GM12891 (cell line): ENCODE data around the gene DNAH17.

Experiments
- POLR2A ChIP-seq: IDR thresholded peaks from 2 replicates; pipeline ENCODE4 v1.6.1; 2011; ENCODE audit warnings: low read depth, low read length, control low read depth
- POLR2AphosphoS5 ChIP-seq: IDR thresholded peaks from 2 replicates; pipeline ENCODE4 v1.6.1; 2011; ENCODE audit warnings: low read depth, low read length, control low read depth
- POU2F2 ChIP-seq: IDR thresholded peaks from 2 replicates; pipeline ENCODE4 v1.6.1; 2011; ENCODE audit warnings: low read depth, mild to moderate bottlenecking, control low read depth, low read length, moderate library complexity
- SPI1 ChIP-seq: IDR thresholded peaks from 2 replicates; pipeline ENCODE4 v1.6.1; 2011; ENCODE audit warnings: low read depth, low read length, control low read depth
- TAF1 ChIP-seq: IDR thresholded peaks from 2 replicates; pipeline ENCODE4 v1.6.1; 2011; ENCODE audit warnings: low read depth, low read length, control low read depth

DNA sequence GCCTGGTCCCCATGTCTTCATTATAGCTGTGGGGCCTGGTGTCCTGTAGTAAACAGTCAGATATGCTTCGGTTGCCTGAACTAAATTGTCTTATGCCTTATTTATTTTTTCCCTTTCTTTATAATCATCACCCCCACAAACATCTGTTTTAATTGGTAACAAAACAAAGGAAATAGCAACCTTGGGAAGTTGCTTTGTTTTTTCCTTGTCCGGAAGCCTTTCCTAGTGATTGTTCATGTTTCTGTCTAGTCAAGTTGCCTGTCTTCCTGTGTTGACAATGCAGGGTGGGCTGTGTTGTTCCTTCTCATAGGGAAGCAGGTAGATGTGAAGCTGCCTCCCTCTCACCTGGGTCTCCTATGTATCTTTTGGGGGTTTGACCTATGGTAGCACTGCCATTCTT lies 182.0 kb downstream of the DNAH17 start:
- no peak for TF ChIP-seq POLR2A
- TF ChIP-seq POLR2AphosphoS5, result no peak
- no peak for TF ChIP-seq SPI1
- no peak for TF ChIP-seq TAF1
- no peak for TF ChIP-seq POU2F2
